GM20431 (cell line): Measurements from ENCODE around the gene ACSL6.

Experiments used
- in situ Hi-C: fragments of 300-500 bp; cut with MseI, MboI; formaldehyde crosslinking; loops from one replicate; pipeline ENCODE4 v1.15.0; 2020; ENCODE audit warnings: low sequenced_read_pairs; ENCODE audit not compliant: unreplicated experiment

ACSL6 gene, protein sequence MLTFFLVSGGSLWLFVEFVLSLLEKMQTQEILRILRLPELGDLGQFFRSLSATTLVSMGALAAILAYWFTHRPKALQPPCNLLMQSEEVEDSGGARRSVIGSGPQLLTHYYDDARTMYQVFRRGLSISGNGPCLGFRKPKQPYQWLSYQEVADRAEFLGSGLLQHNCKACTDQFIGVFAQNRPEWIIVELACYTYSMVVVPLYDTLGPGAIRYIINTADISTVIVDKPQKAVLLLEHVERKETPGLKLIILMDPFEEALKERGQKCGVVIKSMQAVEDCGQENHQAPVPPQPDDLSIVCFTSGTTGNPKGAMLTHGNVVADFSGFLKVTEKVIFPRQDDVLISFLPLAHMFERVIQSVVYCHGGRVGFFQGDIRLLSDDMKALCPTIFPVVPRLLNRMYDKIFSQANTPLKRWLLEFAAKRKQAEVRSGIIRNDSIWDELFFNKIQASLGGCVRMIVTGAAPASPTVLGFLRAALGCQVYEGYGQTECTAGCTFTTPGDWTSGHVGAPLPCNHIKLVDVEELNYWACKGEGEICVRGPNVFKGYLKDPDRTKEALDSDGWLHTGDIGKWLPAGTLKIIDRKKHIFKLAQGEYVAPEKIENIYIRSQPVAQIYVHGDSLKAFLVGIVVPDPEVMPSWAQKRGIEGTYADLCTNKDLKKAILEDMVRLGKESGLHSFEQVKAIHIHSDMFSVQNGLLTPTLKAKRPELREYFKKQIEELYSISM

DNA sequence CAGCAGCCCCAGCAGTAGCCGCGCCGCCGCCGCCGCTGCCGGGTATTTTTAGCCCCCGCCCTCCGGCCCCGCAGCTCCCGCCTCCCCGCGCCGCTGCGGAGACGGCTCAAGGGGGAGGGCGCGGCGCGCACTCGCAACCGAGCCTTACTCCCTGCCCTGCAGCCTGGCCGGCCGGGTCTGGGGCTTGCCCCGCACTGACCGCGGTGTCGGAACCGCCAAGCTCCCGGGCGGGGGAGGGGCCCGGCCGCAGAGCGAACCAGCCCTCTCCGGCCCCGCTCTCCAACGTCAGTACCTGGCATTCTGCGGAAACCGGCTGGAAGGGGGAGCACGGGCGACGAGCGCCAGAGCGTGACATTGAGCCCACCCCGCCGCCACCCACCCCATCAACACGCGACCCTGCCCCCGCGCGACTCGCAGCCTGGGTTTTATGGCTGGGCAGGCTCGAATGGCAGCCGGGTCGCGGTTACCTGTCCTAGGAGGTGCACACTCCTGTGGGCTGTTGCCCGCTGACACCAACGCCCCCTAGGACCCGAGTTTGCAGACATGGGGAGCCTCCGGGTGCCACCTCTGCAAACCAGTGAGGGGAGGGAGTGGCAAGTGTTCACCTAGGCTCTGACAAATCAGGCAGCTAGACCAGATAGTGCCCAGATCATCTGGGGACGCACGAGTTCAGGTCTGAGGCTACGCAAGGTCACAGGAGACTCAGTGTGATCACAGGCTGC lies at the start of gene ACSL6:
Gene ACSL6, minus strand, starts transcription at position 37 of the 722 bp plus-strand sequence. CDS start 105 bp downstream, outside the sequence.
- in situ Hi-C loops: loop anchor here (25.0 kb wide), 2 partner anchors 199 to 574 kb away; no protein-coding TSS in a partner anchor

DNA sequence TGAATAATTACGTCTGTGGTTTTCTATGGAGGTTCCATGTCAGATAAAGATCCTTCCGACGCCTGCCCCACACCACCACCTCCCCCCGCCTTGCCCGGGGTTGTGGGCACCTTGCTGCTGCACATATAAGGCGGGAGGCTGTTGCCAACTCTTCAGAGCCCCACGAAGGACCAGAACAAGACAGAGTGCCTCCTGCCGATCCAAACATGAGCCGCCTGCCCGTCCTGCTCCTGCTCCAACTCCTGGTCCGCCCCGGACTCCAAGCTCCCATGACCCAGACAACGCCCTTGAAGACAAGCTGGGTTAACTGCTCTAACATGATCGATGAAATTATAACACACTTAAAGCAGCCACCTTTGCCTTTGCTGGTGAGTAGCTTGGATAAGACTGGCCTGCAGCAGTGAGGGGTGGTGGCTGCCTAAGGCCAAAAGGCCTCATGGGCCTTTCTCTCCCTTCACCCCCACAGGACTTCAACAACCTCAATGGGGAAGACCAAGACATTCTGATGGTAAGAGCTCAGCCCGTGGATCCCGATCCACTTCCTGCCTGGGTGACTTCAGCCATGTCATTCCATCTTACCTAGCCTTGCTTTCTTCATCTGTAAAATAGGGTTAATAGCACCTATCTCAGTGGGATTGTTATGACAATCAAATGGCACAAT lies 49.2 kb upstream of the ACSL6 start, which contains the start of gene IL3:
Gene IL3, plus strand, starts transcription at position 155 of the 661 bp plus-strand sequence. Its CDS starts 52 bp downstream, at position 207.
- in situ Hi-C loops: no loop called here

DNA sequence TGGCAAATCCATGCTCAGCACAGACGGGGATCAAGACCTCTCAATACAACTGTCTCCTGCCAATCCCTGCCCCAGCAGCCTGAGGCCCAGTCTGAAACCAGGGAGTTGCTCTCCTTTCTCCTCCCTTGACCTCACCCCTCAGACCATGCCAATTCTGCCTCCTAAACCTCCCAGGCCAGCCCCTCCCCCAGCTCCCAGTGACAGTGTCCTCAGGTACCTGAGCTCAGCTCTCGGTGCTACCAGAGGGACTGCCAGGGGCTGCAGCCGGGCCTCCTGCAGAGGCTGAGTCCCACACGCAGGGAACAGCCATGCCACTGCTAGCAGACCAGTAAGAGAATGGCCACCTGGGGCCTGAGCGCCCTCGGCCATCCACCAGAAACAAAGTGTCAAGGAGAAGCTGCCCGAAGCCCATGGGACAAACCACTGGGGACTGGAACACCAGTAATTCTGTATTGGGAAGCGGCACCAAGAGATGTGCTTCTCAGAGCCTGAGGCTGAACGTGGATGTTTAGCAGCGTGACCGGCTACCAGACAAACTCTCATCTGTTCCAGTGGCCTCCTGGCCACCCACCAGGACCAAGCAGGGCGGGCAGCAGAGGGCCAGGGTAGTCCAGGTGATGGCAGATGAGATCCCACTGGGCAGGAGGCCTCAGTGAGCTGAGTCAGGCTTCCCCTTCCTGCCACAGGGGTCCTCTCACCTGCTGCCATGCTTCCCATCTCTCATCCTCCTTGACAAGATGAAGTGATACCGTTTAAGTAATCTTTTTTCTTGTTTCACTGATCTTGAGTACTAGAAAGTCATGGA lies 48.4 kb upstream of the ACSL6 start:
- in situ Hi-C loops: no loop called here

DNA sequence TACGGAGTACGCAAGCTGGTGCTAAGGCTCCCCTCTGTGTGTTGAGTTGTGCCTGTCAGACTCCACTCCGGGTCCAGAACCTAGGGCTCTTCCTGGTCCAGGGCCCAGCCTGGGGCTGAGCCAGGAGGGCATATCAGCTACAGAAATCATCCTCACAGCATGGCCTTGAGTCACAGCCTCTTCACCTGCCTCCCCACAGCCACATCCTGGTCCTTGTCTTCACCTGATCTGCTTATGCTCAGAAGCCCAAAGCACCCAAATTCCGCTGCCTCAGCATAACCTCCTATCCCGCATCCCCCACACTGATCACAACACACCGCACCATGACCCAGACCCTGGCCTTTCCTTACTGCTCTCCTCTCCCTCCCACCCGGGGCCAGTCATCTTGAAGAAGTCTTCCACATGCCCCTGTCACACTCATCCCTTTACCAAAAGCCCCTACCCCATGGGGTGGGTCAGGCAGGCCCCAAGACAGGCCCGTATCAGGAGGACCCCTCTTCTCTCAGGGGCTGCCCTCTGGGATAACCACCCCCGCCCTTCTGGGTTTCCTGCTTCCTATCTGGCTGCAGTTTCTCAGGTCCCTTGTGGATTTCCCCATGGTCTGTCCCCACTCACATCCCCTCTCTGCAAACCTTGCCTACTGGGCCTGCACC lies 47.7 kb upstream of the ACSL6 start:
- in situ Hi-C loops: no loop called here

DNA sequence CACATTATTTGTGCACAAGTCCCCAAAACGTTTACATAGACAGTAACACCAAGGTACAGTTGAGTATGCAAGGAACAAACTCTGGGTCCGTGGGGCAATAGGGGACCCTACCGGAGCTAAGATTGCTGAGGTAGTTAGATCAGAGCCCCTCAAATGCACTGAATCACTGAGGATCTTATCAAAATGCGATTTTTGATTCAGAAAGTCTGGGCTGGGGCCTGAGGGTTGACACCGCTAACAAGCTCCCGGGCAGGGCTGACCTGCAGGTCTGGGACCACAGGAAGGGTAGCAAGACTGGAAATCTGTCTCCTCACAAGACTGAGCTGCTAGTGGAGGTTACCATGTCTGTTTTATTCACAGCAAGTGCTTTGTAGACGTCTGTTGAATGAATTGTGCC lies 47.2 kb upstream of the ACSL6 start:
- in situ Hi-C loops: no loop called here

DNA sequence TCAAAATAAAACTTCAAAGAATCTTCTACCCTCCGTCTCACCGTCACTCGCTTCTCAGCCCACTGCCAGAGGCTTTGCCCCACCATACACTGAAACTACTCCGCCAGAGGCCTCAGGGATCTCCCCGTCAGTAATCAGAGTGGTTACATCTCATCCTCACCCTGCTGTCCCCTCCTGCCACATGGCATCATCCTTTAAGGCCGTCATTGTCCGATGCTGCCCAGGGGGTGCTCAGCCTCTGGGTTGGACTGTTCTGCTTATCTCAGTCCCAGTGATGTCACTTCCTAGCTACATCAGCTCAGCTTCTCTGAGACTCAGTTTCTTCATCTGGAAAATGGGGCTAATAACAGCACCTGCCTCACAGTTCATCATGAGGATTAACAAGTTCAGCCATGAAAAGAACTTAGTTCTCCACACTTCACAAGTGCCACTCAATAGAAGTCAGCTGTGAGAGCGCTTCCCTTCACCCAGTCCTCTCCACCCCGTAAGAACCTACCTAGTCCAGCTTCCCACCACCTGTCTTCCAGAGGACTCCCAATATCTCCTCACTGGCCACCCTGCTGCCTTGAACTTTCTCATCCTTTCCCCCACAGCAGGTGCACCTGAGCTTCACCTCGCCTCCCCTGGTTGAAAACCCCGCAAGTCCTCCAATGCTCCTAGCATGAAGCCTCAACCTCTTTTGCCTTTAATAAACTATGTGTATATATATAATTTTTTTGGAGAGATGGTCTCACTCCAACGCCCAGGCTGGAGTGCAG lies 46.2 kb upstream of the ACSL6 start:
- in situ Hi-C loops: no loop called here

DNA sequence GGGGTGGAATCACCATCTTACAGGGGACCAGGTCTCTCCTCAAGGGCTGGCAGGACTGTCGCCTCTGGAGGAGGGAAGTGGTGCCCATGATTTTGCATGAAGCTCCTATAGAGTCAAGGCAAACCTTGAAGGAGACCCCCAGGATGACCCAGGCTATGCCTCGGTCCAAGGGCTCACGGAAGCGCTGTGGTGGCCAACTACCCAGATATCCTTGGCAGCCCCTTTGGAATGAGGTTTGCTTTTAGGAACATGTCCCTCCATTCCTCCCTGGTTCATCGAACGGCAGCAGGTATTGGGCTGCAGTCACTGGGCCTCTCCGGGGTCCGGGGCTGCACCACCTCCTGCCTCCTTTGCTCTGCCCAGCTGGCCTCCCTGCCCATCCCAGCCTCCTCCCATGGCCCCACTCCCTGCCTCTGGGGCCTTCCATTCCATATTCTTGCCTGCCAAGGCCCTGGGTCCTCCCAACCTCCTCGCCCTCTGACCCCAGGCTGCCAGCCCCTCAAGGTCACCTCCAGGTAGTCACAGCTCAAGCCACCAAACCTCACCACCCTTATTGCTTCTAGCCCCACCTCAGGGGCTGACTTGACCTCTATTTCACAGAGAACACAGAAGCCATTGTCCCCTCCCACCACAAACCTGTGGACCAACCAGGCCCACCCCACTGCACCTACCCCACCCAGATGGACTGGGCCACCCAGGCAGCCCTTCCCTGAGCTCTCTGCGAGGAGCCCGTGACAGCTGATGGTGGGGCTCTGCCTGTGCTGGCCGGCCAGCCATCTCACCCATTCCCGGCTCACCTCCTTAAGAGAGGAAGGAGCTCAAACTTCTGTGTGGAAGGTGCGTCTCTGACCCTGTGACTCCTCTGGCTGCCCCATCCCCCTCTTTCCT lies 45.4 kb upstream of the ACSL6 start:
- in situ Hi-C loops: no loop called here

DNA sequence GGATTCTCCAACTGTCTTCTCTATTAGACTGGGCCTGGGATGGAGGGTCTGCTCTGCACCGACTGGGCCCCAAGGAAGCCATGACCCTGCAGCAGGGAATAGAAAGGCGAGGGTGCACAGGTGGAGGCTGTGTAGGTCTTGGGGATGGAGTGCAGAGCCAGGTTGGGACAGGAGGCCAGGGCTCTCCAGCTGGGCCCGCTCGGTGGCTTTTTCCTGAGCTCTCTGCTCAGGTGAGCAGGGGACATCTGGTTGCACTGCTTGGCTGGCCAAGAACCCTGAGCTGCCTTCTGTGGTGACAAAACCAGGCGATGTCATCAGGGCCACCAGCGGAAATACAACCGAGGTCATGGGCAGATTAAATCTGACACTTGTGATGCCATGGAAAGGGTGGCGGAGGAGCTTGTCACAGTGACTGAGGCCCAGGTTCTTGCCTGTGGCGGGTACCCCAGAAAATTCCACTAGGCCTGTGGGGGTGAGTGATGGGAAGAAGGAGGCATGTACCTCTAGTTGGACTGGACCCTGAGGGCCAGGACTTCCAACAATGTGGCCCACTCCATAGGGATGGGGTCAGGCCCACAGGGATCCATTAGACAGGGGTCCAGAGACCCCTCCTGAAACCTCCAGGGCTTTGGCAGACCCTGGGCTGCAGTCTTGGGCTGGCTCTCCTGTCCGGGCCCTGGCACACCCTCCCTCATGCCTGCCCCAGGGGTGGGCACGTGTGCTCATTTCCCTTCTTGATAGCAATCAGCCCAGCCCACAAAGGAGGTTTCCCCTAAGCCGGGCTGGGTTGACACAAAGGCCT lies 44.6 kb upstream of the ACSL6 start:
- in situ Hi-C loops: no loop called here

DNA sequence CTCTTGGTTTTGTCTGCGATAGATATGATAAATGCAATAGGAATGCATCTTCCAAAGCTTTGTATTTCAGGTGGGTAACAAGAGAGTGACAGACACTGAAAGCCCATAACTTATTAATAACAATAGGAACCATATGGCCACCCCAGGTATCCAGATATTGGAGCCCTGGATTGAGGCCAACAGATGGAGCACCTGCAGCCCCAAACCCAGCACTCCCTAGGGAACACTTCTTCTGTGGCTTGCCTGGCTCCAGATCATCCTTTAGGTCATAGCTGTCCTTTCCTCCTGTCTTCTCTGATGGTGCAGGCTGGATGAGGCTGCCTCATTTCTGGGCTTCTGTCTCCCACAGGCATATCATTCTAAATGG lies 44.0 kb upstream of the ACSL6 start:
- in situ Hi-C loops: no loop called here

DNA sequence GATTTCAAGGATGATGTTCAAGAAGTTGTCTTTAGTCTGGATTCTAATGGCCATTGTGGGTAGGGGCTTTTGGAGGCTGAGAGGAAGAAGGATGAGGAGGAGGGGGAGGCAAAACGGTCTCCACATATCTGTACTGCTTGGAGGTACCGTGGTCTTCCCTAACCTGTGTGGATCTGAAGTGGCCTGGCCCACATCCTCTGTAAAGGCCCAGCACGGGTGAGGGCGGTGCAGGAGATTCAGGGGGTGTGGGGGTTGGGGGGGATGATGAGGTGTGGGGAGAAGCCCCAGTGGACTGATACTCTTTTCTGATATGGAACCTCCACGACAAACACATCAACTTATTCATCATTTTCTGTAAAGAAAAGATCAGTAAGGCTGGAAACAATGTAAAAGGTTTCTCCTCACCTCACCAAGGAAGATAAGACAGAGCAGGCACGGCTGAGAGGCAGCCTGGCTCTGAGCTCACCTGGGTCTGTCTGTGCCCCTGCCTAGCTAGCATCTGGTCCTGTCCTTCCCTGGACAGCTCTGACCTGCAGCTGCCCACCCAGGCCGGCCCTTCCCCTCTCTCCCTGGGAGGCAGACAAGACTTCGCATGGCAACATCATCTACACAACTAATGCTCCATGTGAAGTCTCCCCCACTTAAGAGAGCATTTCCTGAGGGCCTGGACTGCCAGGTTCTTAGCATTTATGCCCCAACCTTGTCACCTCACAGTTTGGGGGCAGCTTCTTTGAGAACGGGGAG lies 43.4 kb upstream of the ACSL6 start:
- in situ Hi-C loops: no loop called here

DNA sequence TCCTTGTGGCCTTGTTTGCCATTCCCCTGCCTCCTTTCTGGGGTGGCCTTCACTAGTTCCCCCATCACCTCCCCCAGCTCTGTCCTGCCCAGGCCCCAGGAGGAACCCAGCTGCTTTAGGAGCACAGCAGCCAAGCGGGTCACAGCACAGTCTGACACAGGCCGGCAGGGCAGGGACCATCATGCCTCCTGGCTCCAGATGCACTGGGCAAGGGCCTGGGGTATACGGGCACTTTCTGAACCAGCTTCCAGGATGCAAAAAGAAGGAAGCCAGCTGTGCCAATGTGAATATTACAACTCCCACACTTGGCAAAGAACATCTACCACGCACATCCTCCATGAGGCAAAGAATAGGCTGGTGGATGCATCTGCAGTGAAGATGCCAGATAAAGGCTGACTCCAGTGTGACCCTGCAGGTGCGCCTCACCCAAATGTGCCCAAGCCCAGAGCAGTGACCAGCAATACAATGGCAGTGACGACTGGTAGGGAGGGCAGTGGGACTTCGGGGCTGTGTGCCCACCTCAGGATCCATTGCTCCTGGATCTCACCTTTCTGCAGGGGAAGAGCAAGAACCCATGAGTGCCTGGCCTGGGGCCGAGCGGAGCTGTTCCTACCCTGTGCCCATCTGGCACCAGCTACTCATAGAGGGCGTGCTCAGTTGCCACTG lies 42.7 kb upstream of the ACSL6 start:
- in situ Hi-C loops: no loop called here

DNA sequence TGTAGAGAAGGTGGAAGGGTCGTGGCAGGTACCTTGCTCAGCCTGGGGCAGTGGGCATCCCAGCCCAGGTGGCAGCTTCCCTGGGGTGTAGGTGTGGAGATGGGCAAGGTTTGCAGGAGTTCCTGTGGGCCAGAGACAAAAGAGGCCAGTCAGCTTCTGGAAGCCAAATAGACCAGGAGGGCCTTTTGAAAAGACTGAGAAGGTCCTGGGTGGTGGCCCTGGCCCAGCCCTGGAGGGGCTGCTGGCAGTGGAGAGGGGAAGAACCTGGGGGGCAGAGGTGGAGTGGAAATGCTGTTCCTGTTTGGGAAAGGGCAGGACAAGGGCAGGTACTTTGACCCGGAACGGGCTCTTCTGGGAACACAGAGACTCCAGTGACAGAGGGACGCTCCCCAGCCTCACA lies 42.0 kb upstream of the ACSL6 start:
- in situ Hi-C loops: no loop called here

DNA sequence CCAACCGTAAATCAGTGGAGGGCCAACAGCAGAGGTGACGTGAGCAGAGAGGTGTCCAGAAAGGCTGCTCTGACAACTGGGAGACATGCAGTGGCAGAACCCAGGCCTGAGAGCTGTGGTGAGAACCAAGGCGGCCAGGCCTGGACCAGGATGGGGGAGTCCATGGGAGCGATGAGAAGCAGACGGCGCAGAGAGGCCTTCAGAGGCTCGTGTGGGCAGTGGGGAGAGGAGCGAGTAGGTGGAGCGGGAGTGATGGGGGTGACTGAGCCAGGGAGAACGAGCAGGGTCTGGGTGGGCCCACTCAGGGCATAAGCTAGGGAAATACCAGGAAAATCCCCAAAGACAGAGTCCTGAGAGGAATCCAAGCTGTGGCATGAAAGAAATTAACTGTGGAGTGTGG lies 41.1 kb upstream of the ACSL6 start:
- in situ Hi-C loops: no loop called here

DNA sequence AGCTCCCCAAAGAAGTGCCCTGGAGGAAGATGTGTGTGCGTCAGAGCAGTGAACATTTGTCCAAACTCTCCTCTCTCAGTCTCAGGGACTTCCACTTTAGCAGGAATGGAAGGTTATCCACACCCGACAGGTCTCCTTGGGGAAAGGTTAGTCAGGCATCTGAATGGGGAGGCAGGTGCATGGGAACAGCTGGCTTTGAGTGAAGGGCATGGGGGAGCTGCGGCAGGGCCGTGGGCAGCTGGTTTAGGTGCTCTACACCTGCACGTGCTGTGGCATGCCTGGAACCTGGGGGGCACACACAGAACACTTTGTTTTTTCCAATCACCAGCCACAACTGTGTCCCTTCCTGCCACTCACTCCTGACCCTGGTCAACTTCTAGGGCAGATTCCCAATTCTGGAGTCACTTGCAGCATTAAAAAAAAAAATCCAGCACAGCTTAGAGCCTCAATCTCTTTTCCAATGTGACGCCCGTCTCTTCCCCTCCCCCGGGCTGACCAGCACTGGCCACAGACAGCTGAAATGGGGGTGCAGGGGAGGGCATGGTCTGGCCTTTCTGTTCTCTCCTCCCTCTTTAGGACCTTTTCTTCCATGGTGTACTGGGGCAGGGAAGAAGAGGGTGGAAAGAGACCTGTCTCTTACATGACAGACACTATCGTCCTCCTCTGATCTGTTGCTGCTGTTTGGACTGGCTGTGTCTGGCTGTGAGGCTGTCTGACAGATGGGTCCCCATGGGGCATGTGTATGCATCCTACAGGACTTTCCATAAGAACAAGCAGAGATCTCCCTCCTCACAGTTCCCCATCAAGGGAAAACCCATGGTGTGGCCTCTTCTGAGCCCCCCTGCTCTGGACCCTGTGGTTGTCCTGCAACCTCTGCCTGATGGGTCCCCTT lies 39.4 kb upstream of the ACSL6 start:
- in situ Hi-C loops: no loop called here
